Thymus (tissue), 11 donors: ENCODE results near the gene ADAMTS3. TPM values are rescaled to one million over a fixed set of nuclear protein-coding genes. Genes with fewer than 3 reads are reported as not detected.

Experiments
- DNase-seq, 9 donors: peaks; one replicate each; pipeline ENCODE4 v3.0.0-alpha.2; 2013; ENCODE audit warnings: low spot score in 9 of 9, low read depth in 6 of 9, missing footprints in 1 of 9
- H3K27ac ChIP-seq, 2 donors: one replicate each; pipeline ENCODE4 v1.5.1; 2013; ENCODE audit warnings: control low read depth in 1 of 2, low read depth in 1 of 2, low read length in 1 of 2, mild to moderate bottlenecking in 1 of 2, moderate library complexity in 1 of 2
- H3K27me3 ChIP-seq, 2 donors: one replicate each; pipeline ENCODE4 v1.5.1; 2013; ENCODE audit warnings: low read length in 1 of 2; ENCODE audit not compliant: control insufficient read depth in 2 of 2, insufficient read depth in 1 of 2
- H3K36me3 ChIP-seq, 2 donors: one replicate each; pipeline ENCODE4 v1.5.1; 2013; ENCODE audit warnings: low read length in 1 of 2, mild to moderate bottlenecking in 1 of 2, moderate library complexity in 1 of 2; ENCODE audit not compliant: control insufficient read depth in 2 of 2, insufficient read depth in 2 of 2
- H3K4me1 ChIP-seq, 2 donors: one replicate each; pipeline ENCODE4 v1.5.1; 2013; ENCODE audit warnings: low read length in 2 of 2; ENCODE audit not compliant: control insufficient read depth in 2 of 2, insufficient read depth in 2 of 2
- H3K4me3 ChIP-seq, 2 donors: one replicate each; pipeline ENCODE4 v1.5.1; 2013; ENCODE audit warnings: low read length in 2 of 2, control low read depth in 1 of 2, mild to moderate bottlenecking in 1 of 2
- H3K9me3 ChIP-seq, 2 donors: one replicate each; pipeline ENCODE4 v1.5.1; 2013; ENCODE audit warnings: low read length in 1 of 2, mild to moderate bottlenecking in 1 of 2; ENCODE audit not compliant: control insufficient read depth in 2 of 2, insufficient read depth in 1 of 2
- WGBS: extraction: QIAGEN DNeasy Blood & Tissue Kit; methylation state at CpG from one replicate; pipeline ENCODE4 v1.1.7; 2013; 5-methylcytosine and 5-hydroxymethylcytosine counted together
- polyA plus RNA-seq: library from polyadenylated mRNA; stranded (reverse); fragments of 200-250 nt; gene quantifications from one replicate; pipeline ENCODE4 v1.2.3, GENCODE V29; 2013
- total RNA-seq: library from RNA; stranded (reverse); fragments of 120-200 nt; gene quantifications from one replicate; pipeline ENCODE4 v1.2.4, GENCODE V29; 2013
- donor health status: healthy.

Gene ADAMTS3
- total and polyA plus RNA-seq, 2 donors = 1.1 to 1.8 TPM

DNA sequence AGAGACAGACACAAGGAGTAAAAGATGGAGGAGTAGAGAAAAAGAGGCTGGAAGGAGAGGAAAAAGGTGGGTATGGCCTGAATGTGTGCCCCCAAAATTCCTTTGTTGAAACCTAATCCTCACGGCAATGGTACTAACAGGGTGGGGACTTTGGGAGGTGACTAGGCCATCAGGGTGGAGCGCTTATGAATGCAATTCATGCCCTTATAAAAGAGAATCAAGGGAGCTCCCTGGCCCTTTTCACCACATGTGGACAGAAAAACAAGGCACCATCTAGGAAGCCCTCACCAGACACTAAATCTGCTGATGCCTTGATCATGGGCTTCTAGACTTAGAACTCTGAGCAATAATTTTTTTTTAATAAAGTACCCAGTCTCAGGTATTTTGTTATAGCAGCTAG lies 282.1 kb downstream of the ADAMTS3 start:
- no peak overlapping the region for H3K27ac ChIP-seq
- no peak for DNase-seq
- H3K36me3 ChIP-seq = no peaks in the 10 kb centered on the region
- H3K4me1 ChIP-seq = no peaks in the 10 kb centered on the region
- no peak overlapping the region for H3K4me3 ChIP-seq
- no peaks in the 10 kb centered on the region for H3K9me3 ChIP-seq
- no peaks in the 10 kb centered on the region for H3K27me3 ChIP-seq
- 98% methylated on average over 2 of the region's 2 CpGs for WGBS

DNA sequence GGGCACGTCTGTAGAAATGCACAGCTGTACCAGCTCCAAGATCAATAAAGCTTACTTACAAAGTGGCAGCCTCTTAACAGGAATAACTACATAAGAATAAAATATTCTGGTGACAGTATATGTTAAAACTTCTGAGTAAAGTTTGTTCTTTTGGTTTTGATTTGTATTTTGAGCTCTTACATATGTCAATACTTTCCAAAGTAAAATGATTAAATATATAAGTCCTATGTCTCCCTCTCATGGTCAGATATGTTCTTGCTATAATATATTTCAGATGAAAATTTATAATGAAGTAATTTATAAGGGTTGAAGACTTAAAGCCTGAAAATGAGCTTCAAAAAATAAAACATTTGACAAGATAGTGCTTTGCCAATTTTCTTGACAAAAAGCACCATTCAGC lies 282.8 kb downstream of the ADAMTS3 start:
- Histone ChIP-seq H3K27me3 (no peaks in the 10 kb centered on the region), H3K9me3 (no peaks in the 10 kb centered on the region), H3K36me3 (no peaks in the 10 kb centered on the region), H3K27ac (no peak overlapping the region), H3K4me3 (no peak overlapping the region), H3K4me1 (no peaks in the 10 kb centered on the region)
- no peak for DNase-seq
- 99% methylated on average over 1 of the region's 1 CpG for WGBS

DNA sequence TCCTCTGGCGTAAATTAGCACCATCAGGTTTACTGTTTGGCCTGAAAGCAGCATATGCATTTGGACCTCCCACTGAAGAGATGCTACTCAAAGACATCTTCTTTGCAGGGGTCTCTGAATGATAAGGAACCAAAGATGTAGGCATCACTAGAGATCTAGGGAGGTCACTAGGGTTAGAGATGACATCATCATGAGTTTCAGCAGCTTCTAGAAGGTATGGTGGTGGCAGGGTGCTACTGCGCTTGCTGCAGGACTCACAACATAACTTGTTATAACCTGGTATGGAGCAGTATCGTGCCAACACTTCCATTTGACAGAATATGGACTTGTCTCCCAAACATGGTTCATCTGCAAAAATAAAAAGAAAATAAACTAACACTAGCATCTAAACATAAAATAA lies 285.7 kb downstream of the ADAMTS3 start:
- H3K4me3 ChIP-seq = no peak overlapping the region
- H3K9me3 ChIP-seq = no peaks in the 10 kb centered on the region
- no peaks in the 10 kb centered on the region for H3K27me3 ChIP-seq
- no peaks in the 10 kb centered on the region for H3K36me3 ChIP-seq
- no peak overlapping the region for H3K27ac ChIP-seq
- DNase-seq = no peak
- 96% methylated on average over 3 of the region's 3 CpGs for WGBS
- no peaks in the 10 kb centered on the region for H3K4me1 ChIP-seq

DNA sequence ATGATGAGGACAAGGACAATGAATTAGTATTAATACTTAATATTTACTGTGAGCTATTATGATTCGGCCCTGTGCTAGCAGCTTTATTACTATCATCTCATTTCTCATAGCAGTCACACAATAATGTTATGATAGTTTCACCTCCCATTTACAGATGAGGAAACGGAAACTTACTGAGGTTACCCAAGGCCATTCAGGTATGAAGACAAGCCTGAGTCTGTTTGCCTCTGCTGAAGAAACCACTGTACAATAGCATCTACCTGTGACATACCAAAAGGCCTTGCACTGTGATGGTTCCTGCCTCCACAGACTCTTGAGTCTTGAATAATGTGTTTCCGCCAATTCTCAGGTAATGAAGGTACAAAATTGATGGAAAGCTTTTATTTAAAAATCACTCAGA lies 288.8 kb downstream of the ADAMTS3 start:
- Histone ChIP-seq H3K27me3 (no peaks in the 10 kb centered on the region), H3K4me1 (no peaks in the 10 kb centered on the region), H3K9me3 (no peaks in the 10 kb centered on the region), H3K36me3 (no peaks in the 10 kb centered on the region), H3K4me3 (no peak overlapping the region), H3K27ac (no peak overlapping the region)
- DNase-seq = no peak
- 98% methylated on average over 3 of the region's 3 CpGs for WGBS

- 95% methylated on average over 1 of the region's 1 CpG for WGBS
- Histone ChIP-seq H3K4me1 (no peaks in the 10 kb centered on the region), H3K36me3 (no peaks in the 10 kb centered on the region), H3K9me3 (no peaks in the 10 kb centered on the region), H3K27ac (no peak overlapping the region), H3K4me3 (no peak overlapping the region), H3K27me3 (no peaks in the 10 kb centered on the region)
- no peak for DNase-seq
These were observed 293.6 kb downstream of the ADAMTS3 start for GRCh38 chr4:72275381-72275780.

- no peaks in the 10 kb centered on the region for H3K9me3 ChIP-seq
- no peaks in the 10 kb centered on the region for H3K4me1 ChIP-seq
- DNase-seq = no peak
- H3K27me3 ChIP-seq = no peaks in the 10 kb centered on the region
- WGBS = 91% methylated on average over 3 of the region's 3 CpGs
- H3K27ac ChIP-seq = no peak overlapping the region
- no peak overlapping the region for H3K4me3 ChIP-seq
- H3K36me3 ChIP-seq = no peaks in the 10 kb centered on the region
These were observed 294.8 kb downstream of the ADAMTS3 start for GRCh38 chr4:72274251-72274650.

DNA sequence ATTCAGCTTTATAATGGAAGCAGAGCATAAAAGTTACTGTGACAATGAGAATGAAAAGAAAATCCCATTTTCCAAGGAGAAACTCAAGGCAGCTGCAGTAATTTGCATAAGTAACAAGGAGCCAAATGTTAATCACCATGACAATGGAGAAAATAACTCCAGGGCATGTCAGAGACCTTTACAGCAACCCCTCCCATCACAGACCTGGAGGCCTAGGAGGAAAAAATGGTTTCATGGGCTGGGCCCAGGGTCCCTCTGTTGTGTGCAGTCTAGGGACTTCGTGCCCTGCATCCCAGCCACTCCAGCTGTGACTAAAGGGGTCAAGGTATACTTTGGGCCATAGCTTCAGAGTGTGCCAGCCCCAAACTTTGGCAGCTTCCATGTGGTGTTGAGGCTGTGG lies 313.8 kb downstream of the ADAMTS3 start:
- 82% methylated on average over 1 of the region's 1 CpG for WGBS
- no peaks in the 10 kb centered on the region for H3K4me1 ChIP-seq
- H3K4me3 ChIP-seq = no peak overlapping the region
- no peaks in the 10 kb centered on the region for H3K36me3 ChIP-seq
- no peaks in the 10 kb centered on the region for H3K27me3 ChIP-seq
- H3K27ac ChIP-seq = no peak overlapping the region
- no peak for DNase-seq
- H3K9me3 ChIP-seq = peaks cover 1 to 6% of the 10 kb centered on the region in 2 donors

GRCh38 chr4:72243641-72244040 lies 325.4 kb downstream of the ADAMTS3 start:
- no peaks in the 10 kb centered on the region for H3K27me3 ChIP-seq
- 32% methylated on average over 3 of the region's 3 CpGs for WGBS
- H3K4me3 ChIP-seq = no peak overlapping the region
- no peaks in the 10 kb centered on the region for H3K9me3 ChIP-seq
- H3K27ac ChIP-seq = no peak overlapping the region
- H3K36me3 ChIP-seq = no peaks in the 10 kb centered on the region
- DNase-seq = no peak
- H3K4me1 ChIP-seq = no peaks in the 10 kb centered on the region

DNA sequence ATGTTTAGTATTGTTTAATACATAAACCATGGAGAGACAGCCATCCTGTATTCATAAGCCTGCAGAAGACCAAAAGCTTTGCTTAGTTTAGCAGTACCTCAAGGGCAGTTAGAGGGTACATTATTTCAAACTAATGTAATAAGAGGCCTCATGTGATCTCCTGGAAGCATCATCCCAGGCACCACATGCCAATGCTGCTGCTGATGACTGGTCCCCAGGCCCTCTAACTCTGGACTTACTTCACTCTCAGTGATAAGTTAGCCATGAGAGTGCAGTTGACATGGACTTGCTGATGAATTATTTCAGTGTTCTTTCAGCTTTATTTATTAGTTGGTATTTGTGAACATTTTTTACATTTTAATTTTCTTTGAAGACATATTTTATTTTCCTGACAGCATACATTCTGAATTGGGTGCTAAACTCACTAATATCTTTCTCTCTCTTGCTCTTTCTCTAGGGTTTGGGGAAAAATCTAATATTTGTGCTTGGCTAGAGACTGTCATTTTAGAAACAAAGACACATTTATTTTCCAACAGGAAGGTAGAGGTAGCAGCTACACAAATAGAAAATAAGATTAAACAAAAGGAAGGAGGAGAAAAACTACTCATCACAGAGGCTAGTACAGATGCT lies 329.4 kb downstream of the ADAMTS3 start:
- Histone ChIP-seq H3K36me3 (no peaks in the 10 kb centered on the region), H3K27ac (no peak overlapping the region), H3K9me3 (peaks cover 0 to 5% of the 10 kb centered on the region in 2 donors), H3K4me3 (no peak overlapping the region), H3K4me1 (no peaks in the 10 kb centered on the region), H3K27me3 (no peaks in the 10 kb centered on the region)
- DNase-seq = no peak
